Brain microvascular endothelial cell (primary cell): Measurements from ENCODE around the gene ZBTB20.

Source experiments
- DNase-seq: peaks from one replicate; pipeline ENCODE4 v3.0.0-alpha.2; 2020
- H3K27ac ChIP-seq: fragments of 250-450 bp; sonication (Bioruptor Pico); 2 replicates; pipeline ENCODE4 v1.5.1; 2020; ENCODE audit warnings: mild to moderate bottlenecking, moderate library complexity
- H3K27me3 ChIP-seq: fragments of 250-450 bp; sonication (Bioruptor Pico); replicated peaks from 2 replicates; pipeline ENCODE4 v1.5.1; 2020; ENCODE audit warnings: mild to moderate bottlenecking
- H3K36me3 ChIP-seq: fragments of 250-450 bp; sonication (Bioruptor Pico); replicated peaks from 2 replicates; pipeline ENCODE4 v1.5.1; 2020; ENCODE audit warnings: mild to moderate bottlenecking
- H3K4me3 ChIP-seq: 2 replicates; pipeline ENCODE4 v1.5.1; 2011; ENCODE audit warnings: low read depth, mild to moderate bottlenecking, control low read depth, low read length, moderate library complexity
- in situ Hi-C: cut with HindIII; loops from 2 replicates; pipeline ENCODE4 v1.10.0; 2017; ENCODE audit warnings: low sequenced_read_pairs, low pct_ligation_motif_present
- TF ChIP-seq, protein P1 (sequence below): IDR thresholded peaks from 2 replicates; pipeline ENCODE4 v1.5.1; 2011; ENCODE audit warnings: low read depth, mild to moderate bottlenecking, moderate library complexity, low read length, control low read depth, inconsistent platforms; ENCODE audit errors: missing control alignments

The ZBTB20 gene

DNA sequence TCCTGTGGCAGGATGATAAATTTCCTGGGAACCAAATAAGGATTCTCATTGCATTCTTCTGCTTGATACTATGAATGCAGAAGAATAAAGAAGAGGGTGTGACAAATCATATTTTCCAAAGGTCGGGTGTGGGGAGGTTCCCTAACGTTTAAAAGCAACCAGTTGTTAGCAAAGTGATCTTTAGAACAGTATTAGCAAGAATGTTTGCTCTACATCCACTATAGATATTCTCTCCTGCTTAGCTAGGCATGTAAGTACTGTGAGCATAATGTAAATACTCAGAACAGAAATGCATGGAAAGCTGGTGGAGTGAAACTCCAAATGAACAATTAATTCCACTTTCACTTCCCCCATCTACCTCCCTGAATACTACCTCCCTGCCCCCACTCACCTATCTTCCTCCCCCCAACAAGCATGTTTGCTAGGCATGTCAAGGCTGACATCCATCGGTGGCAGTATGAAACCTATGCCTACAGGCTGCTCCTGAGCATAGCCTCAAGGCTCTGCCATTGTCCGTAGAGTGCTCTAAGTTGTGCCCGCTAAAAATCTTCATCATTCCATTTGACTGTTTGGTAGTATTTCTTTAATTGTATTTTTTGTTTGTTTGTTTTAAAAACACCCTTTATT, 523.6 kb downstream of the ZBTB20 start:
- in situ Hi-C loops: no loop called here
- no peak for DNase-seq
- Histone ChIP-seq H3K4me3 (peak overlapping the region; percentile 52), H3K36me3 (no peaks in the 10 kb centered on the region), H3K27me3 (no peaks in the 10 kb centered on the region), H3K27ac (peak overlapping the region; percentile 96)
- TF ChIP-seq, protein P1, sequence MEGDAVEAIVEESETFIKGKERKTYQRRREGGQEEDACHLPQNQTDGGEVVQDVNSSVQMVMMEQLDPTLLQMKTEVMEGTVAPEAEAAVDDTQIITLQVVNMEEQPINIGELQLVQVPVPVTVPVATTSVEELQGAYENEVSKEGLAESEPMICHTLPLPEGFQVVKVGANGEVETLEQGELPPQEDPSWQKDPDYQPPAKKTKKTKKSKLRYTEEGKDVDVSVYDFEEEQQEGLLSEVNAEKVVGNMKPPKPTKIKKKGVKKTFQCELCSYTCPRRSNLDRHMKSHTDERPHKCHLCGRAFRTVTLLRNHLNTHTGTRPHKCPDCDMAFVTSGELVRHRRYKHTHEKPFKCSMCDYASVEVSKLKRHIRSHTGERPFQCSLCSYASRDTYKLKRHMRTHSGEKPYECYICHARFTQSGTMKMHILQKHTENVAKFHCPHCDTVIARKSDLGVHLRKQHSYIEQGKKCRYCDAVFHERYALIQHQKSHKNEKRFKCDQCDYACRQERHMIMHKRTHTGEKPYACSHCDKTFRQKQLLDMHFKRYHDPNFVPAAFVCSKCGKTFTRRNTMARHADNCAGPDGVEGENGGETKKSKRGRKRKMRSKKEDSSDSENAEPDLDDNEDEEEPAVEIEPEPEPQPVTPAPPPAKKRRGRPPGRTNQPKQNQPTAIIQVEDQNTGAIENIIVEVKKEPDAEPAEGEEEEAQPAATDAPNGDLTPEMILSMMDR: no peak

- Histone ChIP-seq H3K4me3 (no peak overlapping the region), H3K27me3 (no peaks in the 10 kb centered on the region), H3K27ac (no peak overlapping the region), H3K36me3 (no peaks in the 10 kb centered on the region)
- TF ChIP-seq, protein P1: no peak
- in situ Hi-C loops: no loop called here
- DNase-seq: no peak
These were observed 525.1 kb downstream of the ZBTB20 start for GRCh38 chr3:114622001-114622400.

DNA sequence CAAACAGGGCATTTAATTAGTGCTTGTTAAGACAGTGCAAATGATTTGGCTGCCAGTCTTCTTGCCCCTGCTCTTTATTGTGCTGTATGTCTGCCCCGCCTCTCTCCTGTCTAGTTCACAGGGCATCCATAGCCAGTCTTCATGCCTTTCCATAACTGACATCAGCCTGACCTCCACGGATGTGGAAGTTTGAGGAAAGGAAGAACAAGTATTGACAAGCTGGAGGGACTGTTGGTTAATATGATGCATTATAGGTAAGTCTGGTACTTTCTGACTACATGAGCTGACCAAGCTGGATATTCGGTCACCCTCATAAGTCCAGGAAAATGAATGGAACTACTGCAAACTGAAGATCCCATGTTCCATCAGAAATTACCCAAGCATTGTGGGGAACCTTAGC, 527.3 kb downstream of the ZBTB20 start:
- Histone ChIP-seq H3K27ac (no peak overlapping the region), H3K4me3 (no peak overlapping the region), H3K27me3 (no peaks in the 10 kb centered on the region), H3K36me3 (no peaks in the 10 kb centered on the region)
- no peak for DNase-seq
- in situ Hi-C loops: no loop called here
- TF ChIP-seq, protein P1: no peak

DNA sequence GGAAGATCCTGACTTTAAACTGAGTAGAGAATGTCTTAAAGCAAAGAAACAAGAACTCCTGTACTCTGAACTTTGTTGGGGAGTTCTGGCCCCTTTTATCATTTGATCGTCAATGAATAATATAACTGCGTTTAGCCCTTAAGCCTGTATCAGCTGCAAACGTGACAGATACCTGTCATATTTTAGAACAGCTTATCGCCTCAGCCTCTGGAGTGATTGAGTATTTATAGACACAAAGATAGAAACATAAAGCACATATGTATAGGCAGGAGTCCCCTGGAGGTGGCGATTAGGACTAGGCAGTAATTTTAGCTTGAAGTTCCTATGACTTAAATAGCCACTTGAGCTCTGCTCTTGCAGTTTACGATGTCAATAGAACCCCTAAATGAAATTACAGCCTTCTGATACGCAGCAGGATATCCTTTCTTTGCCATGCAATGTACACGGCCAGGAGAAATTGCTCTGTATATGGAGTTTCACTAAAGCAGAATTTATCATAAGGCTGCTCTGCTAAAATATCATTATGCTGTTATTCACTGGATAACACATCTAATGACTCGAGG, 531.5 kb downstream of the ZBTB20 start:
- Histone ChIP-seq H3K36me3 (no peaks in the 10 kb centered on the region), H3K27ac (no peak overlapping the region), H3K4me3 (no peak overlapping the region), H3K27me3 (no peaks in the 10 kb centered on the region)
- DNase-seq: no peak
- in situ Hi-C loops: no loop called here
- TF ChIP-seq, protein P1: no peak

- H3K27me3 ChIP-seq: no peaks in the 10 kb centered on the region
- H3K4me3 ChIP-seq: no peak overlapping the region
- H3K36me3 ChIP-seq: no peaks in the 10 kb centered on the region
- no peak overlapping the region for H3K27ac ChIP-seq
- DNase-seq: no peak
- in situ Hi-C loops: no loop called here
- TF ChIP-seq, protein P1: no peak
These were observed 537.0 kb downstream of the ZBTB20 start for GRCh38 chr3:114609973-114610630.
